SK-N-MC (cell line): Measurements from ENCODE around the gene PIGO.

Experiments
- EZH2 ChIP-seq: fragments of 200-600 bp; sonication (generic); IDR thresholded peaks from one replicate; pipeline ENCODE4 v1.6.1; 2017; ENCODE audit warnings: antibody characterized with exemption
- FOXP2 ChIP-seq: optimal IDR thresholded peaks from 2 replicates; pipeline ENCODE3; 2011; ENCODE audit warnings: mild to moderate bottlenecking, moderate library complexity; ENCODE audit not compliant: insufficient read depth; ENCODE audit errors: extremely low read length, control extremely low read depth
- POLR2AphosphoS5 ChIP-seq: IDR thresholded peaks from 2 replicates; pipeline ENCODE4 v1.6.1; 2012; ENCODE audit warnings: mild to moderate bottlenecking, low read depth, low read length, borderline replicate concordance

DNA sequence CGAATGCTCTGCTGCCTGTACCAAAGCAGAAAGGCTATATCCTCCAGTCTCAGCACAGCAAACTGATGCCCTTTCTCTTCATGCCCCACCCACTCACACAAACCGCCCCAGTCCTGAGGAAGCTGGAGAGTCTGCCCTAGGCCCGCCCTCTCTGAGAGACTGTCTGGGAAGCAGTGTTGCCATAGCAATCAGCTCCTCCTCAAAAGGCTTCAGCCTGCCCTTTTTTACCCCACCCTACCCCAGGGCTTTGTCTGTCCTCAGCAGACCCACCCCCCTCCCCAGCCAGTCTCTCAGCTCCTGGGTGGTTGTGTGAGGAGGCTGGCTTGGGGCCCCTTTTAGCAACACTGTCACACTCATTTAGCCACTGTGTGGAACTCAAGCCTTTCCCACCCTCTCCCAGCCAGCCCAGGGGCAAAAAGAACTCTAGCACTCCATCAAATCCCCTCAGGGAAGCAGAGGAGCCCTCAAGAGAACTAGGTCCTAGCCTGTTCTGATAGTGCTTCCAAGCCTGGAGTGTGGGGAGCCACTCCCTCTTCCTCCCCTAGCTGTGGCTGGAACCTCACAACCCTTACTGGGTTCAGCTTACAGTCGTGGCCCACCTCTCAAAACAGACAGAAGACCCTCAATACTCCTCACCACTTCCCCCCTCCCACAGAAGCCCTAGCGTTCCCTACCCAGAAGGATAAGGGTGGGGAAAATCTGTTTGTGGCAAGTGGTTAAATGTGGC is 17.9 kb upstream of the PIGO start:
- TF ChIP-seq EZH2 (no peak), POLR2AphosphoS5 (peak; percentile 46; the same call in 1 of the 2 replicates), FOXP2 (peak; percentile 71)
